Glutamatergic neuron (in vitro differentiated cells): Measurements from ENCODE around the gene CDYL. TPM values are rescaled to one million over a fixed set of nuclear protein-coding genes. Genes with fewer than 3 reads are reported as not detected.

ENCODE experiments used
- DNase-seq: peaks from one replicate; pipeline ENCODE4 v3.0.0; 2022
- H3K27ac Mint-ChIP-seq: one replicate; pipeline ENCODE4 v1.8.0; 2020; ENCODE audit warnings: mild to moderate bottlenecking, mixed read lengths, inconsistent platforms; ENCODE audit not compliant: unreplicated experiment
- H3K27me3 Mint-ChIP-seq: one replicate; pipeline ENCODE4 v1.8.0; 2020; ENCODE audit warnings: mild to moderate bottlenecking, moderate library complexity, mixed read lengths, inconsistent platforms; ENCODE audit not compliant: unreplicated experiment
- H3K36me3 Mint-ChIP-seq: one replicate; pipeline ENCODE4 v1.8.0; 2020; ENCODE audit warnings: mild to moderate bottlenecking, mixed read lengths, inconsistent platforms; ENCODE audit not compliant: unreplicated experiment
- H3K4me1 Mint-ChIP-seq: one replicate; pipeline ENCODE4 v1.8.0; 2020; ENCODE audit warnings: mild to moderate bottlenecking, low read depth, mixed read lengths, inconsistent platforms; ENCODE audit not compliant: unreplicated experiment
- H3K4me3 Mint-ChIP-seq: one replicate; pipeline ENCODE4 v1.8.0; 2020; ENCODE audit warnings: mild to moderate bottlenecking, mixed read lengths, inconsistent platforms; ENCODE audit not compliant: unreplicated experiment
- H3K9me3 Mint-ChIP-seq: one replicate; pipeline ENCODE4 v1.8.0; 2020; ENCODE audit warnings: mild to moderate bottlenecking, moderate library complexity, mixed read lengths, inconsistent platforms; ENCODE audit not compliant: unreplicated experiment
- CTCF ChIP-seq: fragments of 200-600 bp; sonication (generic); IDR thresholded peaks from one replicate; pipeline ENCODE4 v1.5.0; 2021; ENCODE audit not compliant: partially characterized antibody, unreplicated experiment
- total RNA-seq: library from RNA; stranded (reverse); fragmentation: NEBNext Ultra II Directional; extraction: Animal tissue kit (Norgen Biotek cat#: 25700); gene quantifications from one replicate; pipeline ENCODE4 v1.2.1, GENCODE V29; 2021; ENCODE audit not compliant: unreplicated experiment

Gene CDYL
- total RNA-seq, 1 donor from 2014 or later = 63.3 TPM

GRCh38 chr6:4957521-4958231, 181.5 kb downstream of the CDYL start:
- DNase-seq = no peak
- peaks cover 3% of the 10 kb centered on the region for H3K36me3 Mint-ChIP-seq
- H3K4me1 Mint-ChIP-seq = peaks cover 6% of the 10 kb centered on the region
- TF ChIP-seq CTCF = peak; percentile 18
- H3K27me3 Mint-ChIP-seq = no peaks in the 10 kb centered on the region
- no peak overlapping the region for H3K27ac Mint-ChIP-seq
- H3K9me3 Mint-ChIP-seq = no peaks in the 10 kb centered on the region
- H3K4me3 Mint-ChIP-seq = no peak overlapping the region

- H3K4me3 Mint-ChIP-seq = no peak overlapping the region
- H3K9me3 Mint-ChIP-seq = no peaks in the 10 kb centered on the region
- DNase-seq = no peak
- H3K27ac Mint-ChIP-seq = no peak overlapping the region
- TF ChIP-seq CTCF = no peak
- peaks cover 6% of the 10 kb centered on the region for H3K4me1 Mint-ChIP-seq
- no peaks in the 10 kb centered on the region for H3K27me3 Mint-ChIP-seq
- H3K36me3 Mint-ChIP-seq = peaks cover 2% of the 10 kb centered on the region
Observed at GRCh38 chr6:4958624-4959023, 182.4 kb downstream of the CDYL start.

GRCh38 chr6:4961322-4962168, 185.3 kb downstream of the CDYL start:
- no peaks in the 10 kb centered on the region for H3K36me3 Mint-ChIP-seq
- no peak for TF ChIP-seq CTCF
- H3K4me3 Mint-ChIP-seq = no peak overlapping the region
- no peaks in the 10 kb centered on the region for H3K27me3 Mint-ChIP-seq
- DNase-seq = no peak
- peaks cover 8% of the 10 kb centered on the region for H3K4me1 Mint-ChIP-seq
- no peaks in the 10 kb centered on the region for H3K9me3 Mint-ChIP-seq
- H3K27ac Mint-ChIP-seq = no peak overlapping the region

- Mint-ChIP-seq H3K4me1 (peaks cover 5% of the 10 kb centered on the region), H3K36me3 (no peaks in the 10 kb centered on the region), H3K27me3 (no peaks in the 10 kb centered on the region), H3K9me3 (no peaks in the 10 kb centered on the region), H3K4me3 (no peak overlapping the region), H3K27ac (no peak overlapping the region)
- no peak for DNase-seq
- no peak for TF ChIP-seq CTCF
Observed at GRCh38 chr6:4962905-4963304, 186.7 kb downstream of the CDYL start.
